CD4-positive, alpha-beta memory T cell (primary cell): ENCODE results near the gene CRYBB3. TPM values are rescaled to one million over a fixed set of nuclear protein-coding genes. Genes with fewer than 3 reads are reported as not detected.
"Not testable (repeated sequence)": the region's sequence is repeated elsewhere in the genome, so short reads cannot be mapped to it uniquely, and the experiment has no call there.

ENCODE experiments used
- CTCF ChIA-PET: fragments of 350-600 bp; sonication (Branson Sonifier 250); formaldehyde crosslinking; loops from one replicate; lab custom pipeline; 2021; ENCODE audit warnings: inconsistent platforms; ENCODE audit not compliant: partially characterized antibody; lab: Charles Lee
- POLR2A ChIA-PET: fragments of 350-600 bp; sonication (Branson Sonifier 250); formaldehyde crosslinking; loops from one replicate; lab custom pipeline; 2021; ENCODE audit not compliant: partially characterized antibody; lab: Charles Lee
- DNase-seq, 5 donors: peaks; one replicate each; pipeline versions ENCODE4 v3.0.0 to v3.0.0-alpha.2; 2020 to 2022; ENCODE audit warnings: mixed read lengths in 1 of 5
- H3K27ac ChIP-seq: one replicate; pipeline ENCODE4 v1.7.0; 2013; ENCODE audit warnings: low read depth, low read length
- H3K27me3 ChIP-seq: 2 replicates; pipeline ENCODE4 v1.7.0; 2013; ENCODE audit warnings: mild to moderate bottlenecking, low read length, moderate library complexity; ENCODE audit not compliant: insufficient read depth
- H3K36me3 ChIP-seq: 2 replicates; pipeline ENCODE4 v1.7.0; 2013; ENCODE audit warnings: mild to moderate bottlenecking, low read length, moderate library complexity; ENCODE audit not compliant: insufficient read depth
- H3K4me1 ChIP-seq: 2 replicates; pipeline ENCODE4 v1.7.0; 2013; ENCODE audit warnings: mild to moderate bottlenecking, low read length, moderate library complexity; ENCODE audit not compliant: insufficient read depth
- H3K4me3 ChIP-seq, 2 donors: one replicate each; pipeline ENCODE4 v1.7.0; 2013; ENCODE audit warnings: low read length in 2 of 2, mild to moderate bottlenecking in 1 of 2
- H3K9me3 ChIP-seq, 2 donors: one replicate each; pipeline ENCODE4 v1.7.0; 2013; ENCODE audit warnings: low read length in 2 of 2, control low read depth in 1 of 2; ENCODE audit not compliant: control insufficient read depth in 1 of 2
- H3K27ac Mint-ChIP-seq, 7 donors: one replicate each; pipeline ENCODE4 v1.8.0; 2020 to 2021; ENCODE audit warnings: mixed read lengths in 7 of 7, mild to moderate bottlenecking in 6 of 7, inconsistent platforms in 3 of 7, moderate library complexity in 3 of 7
- H3K27me3 Mint-ChIP-seq, 2 donors: one replicate each; pipeline ENCODE4 v1.8.0; 2020 to 2021; ENCODE audit warnings: mixed read lengths in 2 of 2
- H3K36me3 Mint-ChIP-seq, 2 donors: one replicate each; pipeline ENCODE4 v1.8.0; 2020 to 2021; ENCODE audit warnings: mixed read lengths in 2 of 2, inconsistent platforms in 1 of 2, mild to moderate bottlenecking in 1 of 2
- H3K4me1 Mint-ChIP-seq, 4 donors: one replicate each; pipeline ENCODE4 v1.8.0; 2020 to 2021; ENCODE audit warnings: mixed read lengths in 4 of 4, mild to moderate bottlenecking in 1 of 4
- H3K4me3 Mint-ChIP-seq, 8 donors: one replicate each; pipeline ENCODE4 v1.8.0; 2020 to 2021; ENCODE audit warnings: mixed read lengths in 8 of 8, mild to moderate bottlenecking in 7 of 8, moderate library complexity in 6 of 8, inconsistent platforms in 3 of 8
- H3K9me3 Mint-ChIP-seq, 8 donors: one replicate each; pipeline ENCODE4 v1.8.0; 2020 to 2021; ENCODE audit warnings: mixed read lengths in 8 of 8, mild to moderate bottlenecking in 5 of 8, inconsistent platforms in 3 of 8, moderate library complexity in 1 of 8
- intact Hi-C: fragments of 100-400 bp; cut with micrococcal nuclease; formaldehyde crosslinking; loops from one replicate; pipeline ENCODE4 v1.15.1; 2023
- polyA plus RNA-seq, 2 donors: library from polyadenylated mRNA; unstranded; fragments of 300-500 nt; fragmentation: Illumina TruSeq; gene quantifications; one replicate each; pipeline ENCODE4 v1.2.3, GENCODE V29; 2021
- total RNA-seq, 2 experiments: library from RNA; stranded (reverse); gene quantifications; one replicate each; pipeline ENCODE4 v1.2.3, GENCODE V29; 2021

Gene CRYBB3
- total and polyA plus RNA-seq, 4 experiments from 2014 or later: not detected

DNA sequence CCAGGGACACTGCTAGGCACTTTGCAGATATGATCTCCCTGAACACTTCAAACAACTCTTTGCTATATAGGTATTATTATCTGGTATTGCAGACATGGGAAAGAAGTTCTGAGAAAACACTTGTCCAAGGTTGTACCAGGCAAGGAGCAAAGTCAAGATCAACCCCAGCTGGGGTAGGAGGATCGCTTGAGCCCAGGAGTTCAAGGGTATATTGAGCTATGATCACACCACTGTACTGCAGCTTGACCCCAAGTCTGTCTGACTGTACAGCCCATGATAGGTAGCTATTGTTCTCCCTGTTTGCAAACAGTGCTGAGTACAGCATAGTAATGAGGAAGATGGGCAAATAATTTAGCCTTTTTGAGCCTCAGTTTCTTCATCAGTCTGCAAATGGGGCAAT, 55.5 kb downstream of the CRYBB3 start:
- H3K9me3 Mint-ChIP-seq, DNase-seq, POLR2A ChIA-PET, H3K4me3 Mint-ChIP-seq, CTCF ChIA-PET, H3K27me3 ChIP-seq, intact Hi-C loops, H3K4me1 ChIP-seq, H3K4me3 ChIP-seq, H3K9me3 ChIP-seq, H3K36me3 ChIP-seq, H3K36me3 Mint-ChIP-seq, H3K27ac ChIP-seq, H3K27ac Mint-ChIP-seq, H3K27me3 Mint-ChIP-seq, H3K4me1 Mint-ChIP-seq: not testable (repeated sequence)

Other genes starting within 250 kb of the CRYBB3 start
- 10 to 100 TPM in 1 of 2 experiments, 1 to 10 TPM in 1; 9.6 to 10.2 TPM for gene KIAA1671, start 247.1 kb upstream of the CRYBB3 start, total RNA-seq
- gene KIAA1671, start 247.1 kb upstream of the CRYBB3 start, polyA plus RNA-seq: under 1 TPM; 0.04 to 0.68 TPM
- not detected for gene CRYBB2, start 19.8 kb downstream of the CRYBB3 start, total RNA-seq
- not detected for gene CRYBB2, start 19.8 kb downstream of the CRYBB3 start, polyA plus RNA-seq